Psoas muscle (tissue), 8 donors: ENCODE measurements around the gene NUFIP1. TPM values are rescaled to one million over a fixed set of nuclear protein-coding genes. Genes with fewer than 3 reads are reported as not detected.

ENCODE experiments used
- ATAC-seq, 4 donors: fragments of 200-7000 bp; cut with Tn5 transposase; one replicate each; pipeline ENCODE4 v1.9.1; 2020; ENCODE audit warnings: moderate library complexity in 3 of 4, mild to moderate bottlenecking in 2 of 4
- DNase-seq, 2 donors: peaks; one replicate each; pipeline ENCODE4 v3.0.0-alpha.2; 2020
- H3K27ac ChIP-seq: fragments of 200-600 bp; one replicate; pipeline ENCODE4 v1.8.0; 2022
- H3K27me3 ChIP-seq, 3 donors: fragments of 200-600 bp in 1 of 3; one replicate each; pipeline versions ENCODE4 v1.6.1 to v1.8.0; 2013 to 2022; ENCODE audit warnings: low read length in 2 of 3, mild to moderate bottlenecking in 2 of 3, moderate library complexity in 1 of 3; ENCODE audit not compliant: insufficient read depth in 3 of 3
- H3K36me3 ChIP-seq, 2 donors: fragments of 200-600 bp in 1 of 2; one replicate each; pipeline versions ENCODE4 v1.6.1 to v1.8.0; 2013 to 2022; ENCODE audit warnings: low read depth in 1 of 2, mild to moderate bottlenecking in 1 of 2, moderate library complexity in 1 of 2; ENCODE audit not compliant: insufficient read depth in 1 of 2
- H3K4me1 ChIP-seq: fragments of 200-600 bp; one replicate; pipeline ENCODE4 v1.8.0; 2022
- H3K4me3 ChIP-seq: fragments of 200-600 bp; one replicate; pipeline ENCODE4 v1.8.0; 2022; ENCODE audit warnings: mild to moderate bottlenecking
- H3K9me3 ChIP-seq: fragments of 200-600 bp; one replicate; pipeline ENCODE4 v1.8.0; 2022
- CTCF ChIP-seq: fragments of 200-600 bp; IDR thresholded peaks from one replicate; pipeline ENCODE4 v1.8.0; 2022; ENCODE audit warnings: antibody characterized with exemption
- WGBS, 3 donors: extraction: QIAGEN DNeasy Blood & Tissue Kit; methylation state at CpG; one replicate each; pipeline versions ENCODE4 v1.1.6 to v1.1.7; 2013; 5-methylcytosine and 5-hydroxymethylcytosine counted together
- intact Hi-C, 2 donors: fragments of 100-400 bp; cut with DNase I; formaldehyde crosslinking; loops; one replicate each; pipeline versions ENCODE4 v1.11.0 to v1.14.2; 2022
- polyA plus RNA-seq, 3 donors: library from polyadenylated mRNA; stranded (reverse); fragments of 200-250 nt; gene quantifications; one replicate each; pipeline ENCODE4 v1.2.3, GENCODE V29; 2013
- total RNA-seq, 4 donors: library from RNA; stranded (reverse); fragmentation: NEBNext Ultra II Directional in 2 of 4; extraction: Animal tissue kit (Norgen Biotek cat#: 25700) in 2 of 4; gene quantifications; one replicate each; pipeline versions ENCODE4 v1.2.1 to v1.2.4, GENCODE V29; 2021 to 2023
- donor health status: healthy with polysubstance abuse.
- donor health status: DM: no; HTN: no; CAD: no; lungs with moderate emphysema.
- donor health status: Bipolar disorder and iron deficiency.
- donor health status: healthy.
- donor health status: DM: yes; HTN: yes; CAD: no.
- donor health status: DM: no; HTN: no; CAD: no.
- donor health status: DM: no; HTN: no; CAD: no.
- donor health status: DM: yes; HTN: yes; CAD: no.

NUFIP1 gene
- total and polyA plus RNA-seq, 7 donors = 3.4 to 7.5 (median 6.0) TPM

- intact Hi-C loops = no loop called here
- DNase-seq = no peak
- no peak overlapping the region for H3K4me3 ChIP-seq
- TF ChIP-seq CTCF = no peak
- H3K27me3 ChIP-seq = no peaks in the 10 kb centered on the region
- H3K36me3 ChIP-seq = peaks cover 8 to 96% of the 10 kb centered on the region in 2 donors
- H3K9me3 ChIP-seq = no peaks in the 10 kb centered on the region
- 88 to 95% (median 94%) methylated on average over 1 of the region's 1 CpG for WGBS, 3 donors
- no peaks in the 10 kb centered on the region for H3K4me1 ChIP-seq
- peak in 1 of 4 donors; percentile 27 for ATAC-seq
- no peak overlapping the region for H3K27ac ChIP-seq
These were observed 18.6 kb upstream of the NUFIP1 start for GRCh38 chr13:45007823-45008222.

- H3K36me3 ChIP-seq = peaks cover 8 to 96% of the 10 kb centered on the region in 2 donors
- DNase-seq (no peak), ATAC-seq (no peak)
- no peak for TF ChIP-seq CTCF
- H3K27me3 ChIP-seq = no peaks in the 10 kb centered on the region
- no peak overlapping the region for H3K4me3 ChIP-seq
- no peaks in the 10 kb centered on the region for H3K9me3 ChIP-seq
- intact Hi-C loops = no loop called here
- no peak overlapping the region for H3K27ac ChIP-seq
- H3K4me1 ChIP-seq = no peaks in the 10 kb centered on the region
These were observed 18.0 kb upstream of the NUFIP1 start for GRCh38 chr13:45007225-45007624.

GRCh38 chr13:45004096-45004495, 14.8 kb upstream of the NUFIP1 start:
- DNase-seq = no peak
- intact Hi-C loops = no loop called here
- ATAC-seq = no peak
- Histone ChIP-seq H3K36me3 (peaks cover 2 to 93% of the 10 kb centered on the region in 2 donors), H3K9me3 (no peaks in the 10 kb centered on the region), H3K27me3 (no peaks in the 10 kb centered on the region), H3K27ac (no peak overlapping the region), H3K4me1 (no peaks in the 10 kb centered on the region), H3K4me3 (no peak overlapping the region)
- no peak for TF ChIP-seq CTCF
- 94 to 97% (median 97%) methylated on average over 2 of the region's 2 CpGs for WGBS, 3 donors

GRCh38 chr13:45003417-45003816, 14.1 kb upstream of the NUFIP1 start:
- ATAC-seq = no peak
- Histone ChIP-seq H3K27ac (no peak overlapping the region), H3K4me3 (no peak overlapping the region), H3K36me3 (peaks cover 2 to 87% of the 10 kb centered on the region in 2 donors), H3K4me1 (no peaks in the 10 kb centered on the region), H3K27me3 (no peaks in the 10 kb centered on the region), H3K9me3 (no peaks in the 10 kb centered on the region)
- intact Hi-C loops = no loop called here
- TF ChIP-seq CTCF = no peak
- no peak for DNase-seq

- Histone ChIP-seq H3K4me1 (peaks cover 40% of the 10 kb centered on the region), H3K27ac (peak overlapping the region; percentile 92), H3K36me3 (peaks cover 3 to 15% of the 10 kb centered on the region in 2 donors), H3K27me3 (no peaks in the 10 kb centered on the region), H3K4me3 (peak overlapping the region; percentile 84), H3K9me3 (no peaks in the 10 kb centered on the region)
- ATAC-seq = peak in 3 of 4 donors; percentile 13 to 39 (median 21)
- intact Hi-C loops = no loop called here
- DNase-seq = no peak
- no peak for TF ChIP-seq CTCF
- 6 to 7% (median 7%) methylated on average over 10 of the region's 10 CpGs for WGBS, 3 donors
These were observed 670 bp upstream of the NUFIP1 start for GRCh38 chr13:44989941-44990340.
